Loucy (cell line): ENCODE results near the gene ARID1B.

ENCODE experiments used
- H2AFZ ChIP-seq: fragments of 200-600 bp; sonication (generic); 2 replicates; pipeline ENCODE4 v1.6.0; 2016; ENCODE audit warnings: antibody characterized with exemption, mild to moderate bottlenecking, low read length, moderate library complexity
- H3F3A ChIP-seq: fragments of 200-600 bp; 2 replicates; pipeline ENCODE4 v1.6.0; 2016; ENCODE audit warnings: antibody characterized with exemption, low read depth, mild to moderate bottlenecking
- H3K27me3 ChIP-seq: fragments of 200-600 bp; sonication (generic); 2 replicates; pipeline ENCODE4 v1.6.1; 2014; ENCODE audit warnings: low read length, mild to moderate bottlenecking; ENCODE audit not compliant: insufficient read depth, poor library complexity, severe bottlenecking
- H3K36me3 ChIP-seq: fragments of 200-600 bp; sonication (generic); 2 replicates; pipeline ENCODE4 v1.6.1; 2016; ENCODE audit warnings: low read length; ENCODE audit not compliant: insufficient read depth
- H3K4me1 ChIP-seq: fragments of 200-600 bp; sonication (generic); 2 replicates; pipeline ENCODE4 v1.5.1; 2014; ENCODE audit warnings: low read length, mild to moderate bottlenecking; ENCODE audit not compliant: insufficient read depth, poor library complexity, severe bottlenecking
- H3K4me2 ChIP-seq: fragments of 200-600 bp; sonication (generic); 2 replicates; pipeline ENCODE4 v1.6.0; 2014; ENCODE audit warnings: antibody characterized with exemption, low read length, low read depth, mild to moderate bottlenecking; ENCODE audit not compliant: poor library complexity, severe bottlenecking
- H3K4me3 ChIP-seq: fragments of 200-600 bp; sonication (generic); 2 replicates; pipeline ENCODE4 v1.5.1; 2014; ENCODE audit warnings: low read length, mild to moderate bottlenecking, mixed read lengths; ENCODE audit not compliant: poor library complexity, severe bottlenecking
- H3K79me2 ChIP-seq: fragments of 200-600 bp; sonication (generic); 2 replicates; pipeline ENCODE4 v1.6.1; 2014; ENCODE audit warnings: low read length; ENCODE audit not compliant: insufficient read depth
- H3K9ac ChIP-seq: fragments of 200-600 bp; sonication (generic); 2 replicates; pipeline ENCODE4 v1.6.0; 2014; ENCODE audit warnings: mild to moderate bottlenecking, low read depth, low read length, moderate library complexity; ENCODE audit not compliant: poor library complexity, severe bottlenecking
- H3K9me2 ChIP-seq: fragments of 200-600 bp; sonication (generic); replicated peaks from 2 replicates; pipeline ENCODE4 v1.6.1; 2016; ENCODE audit warnings: low read depth, low read length, mixed read lengths
- H3K9me3 ChIP-seq: fragments of 200-600 bp; sonication (generic); 2 replicates; pipeline ENCODE4 v1.6.1; 2014; ENCODE audit warnings: mild to moderate bottlenecking, antibody characterized with exemption, low read length, low read depth; ENCODE audit not compliant: insufficient read depth
- H4K20me1 ChIP-seq: fragments of 200-600 bp; sonication (generic); 2 replicates; pipeline ENCODE4 v1.6.0; 2014; ENCODE audit warnings: antibody characterized with exemption, low read length, mild to moderate bottlenecking; ENCODE audit not compliant: insufficient read depth, poor library complexity, severe bottlenecking
- EZH2phosphoT487 ChIP-seq: fragments of 200-600 bp; IDR thresholded peaks from 2 replicates; pipeline ENCODE4 v1.6.1; 2018; ENCODE audit warnings: antibody characterized with exemption, mild to moderate bottlenecking, moderate library complexity, borderline replicate concordance
- TF ChIP-seq, protein P1 (sequence below): fragments of 200-600 bp; sonication (generic); conservative IDR thresholded peaks from 2 replicates; pipeline ENCODE4 v1.5.1; 2014; ENCODE audit warnings: mild to moderate bottlenecking, antibody characterized with exemption, low read length

ARID1B gene

DNA sequence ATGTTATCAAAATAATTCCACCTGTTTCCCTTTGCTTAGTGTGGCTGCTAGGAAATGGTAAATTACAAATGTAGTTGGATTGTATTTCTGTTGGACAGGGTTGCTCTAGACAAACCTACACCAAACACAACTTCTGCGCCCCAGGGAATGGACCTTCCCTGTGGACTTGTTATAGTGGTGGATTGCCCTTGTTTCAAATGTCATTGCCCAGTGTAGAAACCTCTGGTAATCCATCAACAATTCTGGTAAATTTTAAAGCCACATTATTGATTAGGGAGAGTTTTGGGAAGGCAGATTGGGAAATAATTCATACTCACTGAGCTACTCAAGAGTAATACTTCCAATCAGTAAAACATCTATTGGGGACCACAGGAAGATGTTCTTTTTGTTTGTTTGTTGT lies 239.8 kb downstream of the ARID1B start:
- Histone ChIP-seq H3K9me2 (no peaks in the 10 kb centered on the region), H3K27me3 (no peaks in the 10 kb centered on the region), H2AFZ (no peak overlapping the region), H3K4me2 (no peak overlapping the region), H3K4me1 (peaks cover 22% of the 10 kb centered on the region), H4K20me1 (peaks cover 34% of the 10 kb centered on the region), H3K9me3 (0 out of 2 replicates have a peak, but pooled peaks cover 2% of the 10 kb centered on the region), H3K36me3 (no peaks in the 10 kb centered on the region), H3K4me3 (no peak overlapping the region), H3K9ac (no peak overlapping the region), H3F3A (no peaks in the 10 kb centered on the region), H3K79me2 (peaks cover 82% of the 10 kb centered on the region)
- TF ChIP-seq, protein P1, sequence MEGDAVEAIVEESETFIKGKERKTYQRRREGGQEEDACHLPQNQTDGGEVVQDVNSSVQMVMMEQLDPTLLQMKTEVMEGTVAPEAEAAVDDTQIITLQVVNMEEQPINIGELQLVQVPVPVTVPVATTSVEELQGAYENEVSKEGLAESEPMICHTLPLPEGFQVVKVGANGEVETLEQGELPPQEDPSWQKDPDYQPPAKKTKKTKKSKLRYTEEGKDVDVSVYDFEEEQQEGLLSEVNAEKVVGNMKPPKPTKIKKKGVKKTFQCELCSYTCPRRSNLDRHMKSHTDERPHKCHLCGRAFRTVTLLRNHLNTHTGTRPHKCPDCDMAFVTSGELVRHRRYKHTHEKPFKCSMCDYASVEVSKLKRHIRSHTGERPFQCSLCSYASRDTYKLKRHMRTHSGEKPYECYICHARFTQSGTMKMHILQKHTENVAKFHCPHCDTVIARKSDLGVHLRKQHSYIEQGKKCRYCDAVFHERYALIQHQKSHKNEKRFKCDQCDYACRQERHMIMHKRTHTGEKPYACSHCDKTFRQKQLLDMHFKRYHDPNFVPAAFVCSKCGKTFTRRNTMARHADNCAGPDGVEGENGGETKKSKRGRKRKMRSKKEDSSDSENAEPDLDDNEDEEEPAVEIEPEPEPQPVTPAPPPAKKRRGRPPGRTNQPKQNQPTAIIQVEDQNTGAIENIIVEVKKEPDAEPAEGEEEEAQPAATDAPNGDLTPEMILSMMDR = no peak
- no peak for TF ChIP-seq EZH2phosphoT487

- Histone ChIP-seq H4K20me1 (peaks cover 41% of the 10 kb centered on the region), H3K79me2 (peaks cover 81% of the 10 kb centered on the region), H3K4me3 (no peak overlapping the region), H3K9me2 (no peaks in the 10 kb centered on the region), H3K4me1 (peaks cover 29% of the 10 kb centered on the region), H3K27me3 (no peaks in the 10 kb centered on the region), H2AFZ (no peak overlapping the region), H3K4me2 (no peak overlapping the region), H3K9me3 (no peaks in the 10 kb centered on the region), H3K36me3 (no peaks in the 10 kb centered on the region), H3K9ac (no peak overlapping the region), H3F3A (no peaks in the 10 kb centered on the region)
- TF ChIP-seq, protein P1 = no peak
- no peak for TF ChIP-seq EZH2phosphoT487
Observed at GRCh38 chr6:157017861-157018260, 240.7 kb downstream of the ARID1B start.

- Histone ChIP-seq H4K20me1 (peaks cover 51% of the 10 kb centered on the region), H3K36me3 (no peaks in the 10 kb centered on the region), H3F3A (no peaks in the 10 kb centered on the region), H3K4me1 (peaks cover 38% of the 10 kb centered on the region), H3K9me2 (no peaks in the 10 kb centered on the region), H3K4me2 (peak overlapping the region; percentile 90), H3K4me3 (no peak overlapping the region), H3K9ac (no peak overlapping the region), H3K27me3 (no peaks in the 10 kb centered on the region), H2AFZ (no peak overlapping the region), H3K79me2 (peaks cover 81% of the 10 kb centered on the region), H3K9me3 (no peaks in the 10 kb centered on the region)
- TF ChIP-seq, protein P1 = peak; percentile 26; the same call in 1 of the 2 replicates
- TF ChIP-seq EZH2phosphoT487 = no peak
Observed at GRCh38 chr6:157019115-157019641, 242.0 kb downstream of the ARID1B start.
